ENCODE data around the gene HSF2BP.

- no peak for TF ChIP-seq CTCF (IDR thresholded peaks at IDR 0.05)
- no peak for TF ChIP-seq POLR2A (IDR thresholded peaks at IDR 0.05)
Measured at GRCh38 chr21:43603641-43604504, 55.4 kb downstream of the HSF2BP start.

Measured in tibial nerve (tissue), 3 donors.